A549 (cell line): ENCODE data around the gene SETDB2. TPM values are rescaled to one million over a fixed set of nuclear protein-coding genes. Genes with fewer than 3 reads are reported as not detected.

Experiments used
- ATAC-seq, 2 experiments: fragments of 200-7000 bp in 1 of 2; fragments of >200 bp in 1 of 2; cut with Nextera tagmentation in 1 of 2; cut with Tn5 transposase in 1 of 2; 3 replicates each; pipeline versions ENCODE4 v1.8.0 to v1.9.1; 2018 to 2020; ENCODE audit warnings: mild to moderate bottlenecking in 1 of 2, moderate library complexity in 1 of 2
- CTCF ChIA-PET: fragments of 300-600 bp; sonication (Branson Sonifier 250); formaldehyde crosslinking; extraction: SDS; loops from one replicate; lab custom pipeline; 2021; ENCODE audit warnings: antibody characterized with exemption, inconsistent platforms; lab: Yijun Ruan, JAX
- POLR2A ChIA-PET: fragments of 350-600 bp; formaldehyde crosslinking; extraction: SDS; loops from one replicate; lab custom pipeline; 2021; ENCODE audit warnings: antibody characterized with exemption, inconsistent platforms; lab: Yijun Ruan, JAX
- DNase-seq, 2 experiments: peaks; one replicate each; pipeline versions ENCODE4 v3.0.0 to v3.0.0-alpha.2; 2011 to 2016; ENCODE audit warnings: low read depth in 1 of 2, low spot score in 1 of 2
- FAIRE-seq: peaks from 2 replicates; lab custom pipeline; 2011; peaks lifted over from hg19 to GRCh38; lab: Jason Lieb, UNC
- H3K27ac ChIP-seq, 2 experiments: fragments of >200 bp; sonication (Bioruptor Twin); formaldehyde crosslinking; 3 replicates each; pipeline ENCODE4 v1.5.1; 2016 to 2017
- H3K4me1 ChIP-seq: fragments of >200 bp; sonication (Bioruptor Twin); formaldehyde crosslinking; 3 replicates; pipeline ENCODE4 v1.6.1; 2016
- H3K4me2 ChIP-seq: fragments of >200 bp; sonication (Bioruptor Twin); formaldehyde crosslinking; 3 replicates; pipeline ENCODE4 v1.6.1; 2016
- H3K4me3 ChIP-seq: fragments of >200 bp; sonication (Bioruptor Twin); formaldehyde crosslinking; 3 replicates; pipeline ENCODE4 v1.5.1; 2016
- H3K9me3 ChIP-seq: fragments of >200 bp; sonication (Bioruptor Twin); formaldehyde crosslinking; 3 replicates; pipeline ENCODE4 v1.6.1; 2016
- ATOH8 ChIP-seq: fragments of 250-450 bp; sonication (Bioruptor Pico); IDR thresholded peaks from 2 replicates; pipeline ENCODE4 v1.5.0; 2020; ENCODE audit warnings: low read depth, mild to moderate bottlenecking, moderate library complexity
- CBX2 ChIP-seq: fragments of 200-600 bp; sonication (generic); IDR thresholded peaks from 2 replicates; pipeline ENCODE4 v1.6.1; 2016; ENCODE audit warnings: low read depth, mild to moderate bottlenecking, borderline replicate concordance
- CBX8 ChIP-seq: fragments of 200-600 bp; sonication (generic); IDR thresholded peaks from 2 replicates; pipeline ENCODE4 v1.6.1; 2016
- CTCF ChIP-seq: fragments of >200 bp; sonication (Bioruptor Twin); formaldehyde crosslinking; IDR thresholded peaks from 3 replicates; pipeline ENCODE4 v1.5.1; 2016
- EHF ChIP-seq: fragments of 250-450 bp; sonication (Bioruptor Pico); IDR thresholded peaks from 2 replicates; pipeline ENCODE4 v1.5.0; 2020; ENCODE audit warnings: mild to moderate bottlenecking
- EHMT2 ChIP-seq: fragments of 200-600 bp; sonication (generic); IDR thresholded peaks from 2 replicates; pipeline ENCODE4 v1.6.1; 2016; ENCODE audit warnings: antibody characterized with exemption, low read depth, mild to moderate bottlenecking, moderate library complexity
- FOSL2 ChIP-seq, 2 experiments: fragments of 450-650 bp in 1 of 2; fragments of >200 bp in 1 of 2; sonication (Bioruptor Twin) in 1 of 2; formaldehyde crosslinking; IDR thresholded peaks; 2 replicates each; pipeline versions ENCODE4 v1.5.0 to v1.6.1; 2016 to 2020; ENCODE audit warnings: mild to moderate bottlenecking in 1 of 2, moderate library complexity in 1 of 2
- GATA3 ChIP-seq: IDR thresholded peaks from 2 replicates; pipeline ENCODE4 v1.6.1; 2012; ENCODE audit warnings: borderline replicate concordance
- HOXA7 ChIP-seq: fragments of 250-450 bp; sonication (Bioruptor Pico); IDR thresholded peaks from 2 replicates; pipeline ENCODE4 v1.5.0; 2020; ENCODE audit warnings: mild to moderate bottlenecking, moderate library complexity
- HOXB13 ChIP-seq: fragments of 250-450 bp; sonication (Bioruptor Pico); IDR thresholded peaks from 2 replicates; pipeline ENCODE4 v1.5.0; 2020; ENCODE audit warnings: low read depth, mild to moderate bottlenecking, moderate library complexity
- HOXB5 ChIP-seq: fragments of 250-450 bp; sonication (Bioruptor Pico); IDR thresholded peaks from 2 replicates; pipeline ENCODE4 v1.5.0; 2020; ENCODE audit warnings: mild to moderate bottlenecking, moderate library complexity
- NPAS2 ChIP-seq: fragments of 250-450 bp; sonication (Bioruptor Pico); IDR thresholded peaks from 2 replicates; pipeline ENCODE4 v1.8.0; 2022; ENCODE audit warnings: mild to moderate bottlenecking, moderate library complexity, borderline replicate concordance
- NR3C1 ChIP-seq: fragments of >200 bp; sonication (Bioruptor Twin); formaldehyde crosslinking; IDR thresholded peaks from 3 replicates; pipeline ENCODE4 v1.6.1; 2017
- PHF8 ChIP-seq: fragments of 200-600 bp; sonication (generic); IDR thresholded peaks from 2 replicates; pipeline ENCODE4 v1.6.1; 2016; ENCODE audit warnings: low read depth, mild to moderate bottlenecking, antibody characterized with exemption, moderate library complexity, borderline replicate concordance
- POLR2AphosphoS2 ChIP-seq: conservative IDR thresholded peaks from 2 replicates; pipeline ENCODE4 v1.6.1; 2012; ENCODE audit warnings: low read length, improper control_type of control experiment, inconsistent platforms
- RAD21 ChIP-seq, 2 experiments: fragments of >200 bp in 1 of 2; sonication (Bioruptor Twin) in 1 of 2; formaldehyde crosslinking in 1 of 2; IDR thresholded peaks in 1 of 2; conservative IDR thresholded peaks in 1 of 2; 2 replicates in 1 of 2; 3 replicates in 1 of 2; pipeline ENCODE4 v1.6.1; 2012 to 2018; ENCODE audit warnings: inconsistent platforms in 1 of 2
- RCOR1 ChIP-seq: fragments of 150-350 bp; IDR thresholded peaks from 2 replicates; pipeline ENCODE4 v1.6.1; 2014; ENCODE audit warnings: antibody characterized with exemption, low read length, low read depth
- TFCP2L1 ChIP-seq: fragments of 250-450 bp; sonication (Bioruptor Pico); IDR thresholded peaks from 2 replicates; pipeline ENCODE4 v1.5.0; 2021; ENCODE audit warnings: mild to moderate bottlenecking
- ZFP36 ChIP-seq: fragments of 450-650 bp; IDR thresholded peaks from 2 replicates; pipeline ENCODE4 v1.6.1; 2014; ENCODE audit warnings: borderline replicate concordance; ENCODE audit not compliant: partially characterized antibody
- ZNF302 ChIP-seq: fragments of 250-450 bp; sonication (Bioruptor Pico); IDR thresholded peaks from 2 replicates; pipeline ENCODE4 v1.9.0; 2021; ENCODE audit warnings: inconsistent platforms, mild to moderate bottlenecking, moderate library complexity
- WGBS: methylation state at CpG from one replicate; pipeline ENCODE4 v1.1.6; 2017; ENCODE audit errors: missing lambda C conversion rate; 5-methylcytosine and 5-hydroxymethylcytosine counted together
- polyA plus RNA-seq, 4 experiments: library from polyadenylated mRNA; depleted of rRNA in 3 of 4; stranded (reverse); fragments of >200 nt; fragmentation: RNase III in 1 of 4; extraction: RNeasy Plus Mini Kit Qiagen cat#74134 plus additional on column Dnase treatment in 1 of 4; gene quantifications; 2 replicates in 3 of 4; 3 replicates in 1 of 4; pipeline ENCODE4 v1.2.3, GENCODE V29; 2011 to 2017
- TF ChIP-seq, protein P1 (sequence below): fragments of >200 bp; sonication (Bioruptor Twin); formaldehyde crosslinking; IDR thresholded peaks from 3 replicates; pipeline ENCODE4 v1.6.1; 2016
- TF ChIP-seq, protein P2 (sequence below): fragments of 450-650 bp; IDR thresholded peaks from 2 replicates; pipeline ENCODE4 v1.6.1; 2014; ENCODE audit warnings: antibody characterized with exemption

The SETDB2 gene
- polyA plus RNA-seq, 2 of the 4 experiments (the other 2 are of a cell fraction), result 1.3 to 4.6 TPM

DNA sequence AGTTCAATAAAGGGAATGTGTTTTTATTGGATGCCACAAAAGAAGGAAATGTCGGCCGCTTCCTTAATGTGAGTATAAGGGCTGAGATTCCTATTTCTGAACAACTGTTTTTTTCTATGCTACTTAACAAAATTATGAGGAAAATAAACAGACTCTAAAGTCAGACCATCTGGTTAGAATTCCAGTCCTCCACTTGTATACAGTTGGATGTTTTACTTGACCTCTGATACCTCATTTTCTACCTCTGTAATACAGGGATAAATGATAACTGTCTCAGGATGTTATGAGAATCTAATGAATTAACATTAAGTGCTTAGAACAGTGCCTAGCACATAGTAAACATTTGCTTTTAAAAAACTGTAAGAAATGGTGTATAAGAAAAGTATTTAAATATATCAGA lies 44.5 kb downstream of the SETDB2 start:
- DNase-seq, result no peak
- ATAC-seq, result no peak
- 91% methylated on average over 2 of the region's 2 CpGs for WGBS
- no peaks in the 10 kb centered on the region for H3K4me1 ChIP-seq
- CTCF ChIA-PET, result no interaction called here
- TF ChIP-seq PHF8, result no peak
- TF ChIP-seq, protein P1, sequence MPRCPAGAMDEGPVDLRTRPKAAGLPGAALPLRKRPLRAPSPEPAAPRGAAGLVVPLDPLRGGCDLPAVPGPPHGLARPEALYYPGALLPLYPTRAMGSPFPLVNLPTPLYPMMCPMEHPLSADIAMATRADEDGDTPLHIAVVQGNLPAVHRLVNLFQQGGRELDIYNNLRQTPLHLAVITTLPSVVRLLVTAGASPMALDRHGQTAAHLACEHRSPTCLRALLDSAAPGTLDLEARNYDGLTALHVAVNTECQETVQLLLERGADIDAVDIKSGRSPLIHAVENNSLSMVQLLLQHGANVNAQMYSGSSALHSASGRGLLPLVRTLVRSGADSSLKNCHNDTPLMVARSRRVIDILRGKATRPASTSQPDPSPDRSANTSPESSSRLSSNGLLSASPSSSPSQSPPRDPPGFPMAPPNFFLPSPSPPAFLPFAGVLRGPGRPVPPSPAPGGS, result no peak
- no peak for TF ChIP-seq ATOH8 (CRISPR knock-in tag)
- no peak for TF ChIP-seq ZNF302 (CRISPR knock-in tag)
- no peak for TF ChIP-seq TFCP2L1 (CRISPR knock-in tag)
- no peak for TF ChIP-seq HOXB5 (CRISPR knock-in tag)
- no peak for TF ChIP-seq GATA3
- no peak for TF ChIP-seq FOSL2 (IDR thresholded peaks at IDR 0.05)
- no peak for TF ChIP-seq FOSL2 (CRISPR knock-in tag; IDR thresholded peaks at IDR 0.05)
- no peak for TF ChIP-seq ZFP36
- TF ChIP-seq RAD21 (conservative IDR thresholded peaks at IDR 0.05 in 1 of 2, IDR thresholded peaks at IDR 0.05 in 1 of 2), result no peak
- TF ChIP-seq, protein P2, sequence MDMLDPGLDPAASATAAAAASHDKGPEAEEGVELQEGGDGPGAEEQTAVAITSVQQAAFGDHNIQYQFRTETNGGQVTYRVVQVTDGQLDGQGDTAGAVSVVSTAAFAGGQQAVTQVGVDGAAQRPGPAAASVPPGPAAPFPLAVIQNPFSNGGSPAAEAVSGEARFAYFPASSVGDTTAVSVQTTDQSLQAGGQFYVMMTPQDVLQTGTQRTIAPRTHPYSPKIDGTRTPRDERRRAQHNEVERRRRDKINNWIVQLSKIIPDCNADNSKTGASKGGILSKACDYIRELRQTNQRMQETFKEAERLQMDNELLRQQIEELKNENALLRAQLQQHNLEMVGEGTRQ, result no peak
- TF ChIP-seq NPAS2 (CRISPR knock-in tag), result no peak
- no peak for TF ChIP-seq EHMT2
- TF ChIP-seq POLR2AphosphoS2, result no peak
- TF ChIP-seq CBX8, result no peak
- TF ChIP-seq CBX2, result no peak
- no peak for TF ChIP-seq HOXB13
- TF ChIP-seq, all 56 proteins: peak for 0
- Histone ChIP-seq H3K27ac (no peak overlapping the region), H3K4me3 (no peak overlapping the region), H3K9me3 (no peaks in the 10 kb centered on the region), H3K4me2 (no peak overlapping the region)
- no peak for FAIRE-seq
- POLR2A ChIA-PET, result no interaction called here

DNA sequence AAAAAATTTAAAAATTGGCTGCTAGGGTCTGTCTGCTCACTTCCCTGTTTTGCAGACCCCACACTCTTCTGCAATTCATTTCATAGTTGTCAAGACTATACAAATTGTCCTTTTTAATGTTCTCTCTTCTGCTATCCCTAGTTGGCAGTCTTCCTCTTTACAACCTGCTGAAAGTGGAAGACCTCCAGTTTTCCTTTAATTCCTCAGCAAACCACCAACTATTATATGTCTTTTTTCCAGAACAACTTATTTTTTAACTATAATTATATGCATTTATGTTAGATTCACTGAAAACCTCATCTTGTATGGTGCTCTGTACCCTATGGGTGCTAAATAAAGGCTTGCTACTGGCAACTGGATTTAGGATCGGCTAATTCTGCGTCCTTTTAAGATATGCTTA lies 50.6 kb downstream of the SETDB2 start:
- DNase-seq, result no peak
- ChIA-PET CTCF (interaction anchor here (1.6 kb wide), 1 partner anchor 183 kb away, joined by 3 read pairs; no protein-coding TSS in a partner anchor), POLR2A (interaction anchor here (1.9 kb wide), 1 partner anchor 50 kb away, joined by 10 read pairs; the partner anchor contains the start of genes CAB39L and SETDB2)
- Histone ChIP-seq H3K4me3 (peak overlapping the region; percentile 83), H3K4me1 (peaks cover 8% of the 10 kb centered on the region), H3K27ac (peak overlapping the region; percentile 83 to 98), H3K4me2 (peak overlapping the region; percentile 93), H3K9me3 (no peaks in the 10 kb centered on the region)
- no peak for ATAC-seq
- TF ChIP-seq HOXA7 (no peak), NR3C1 (no peak), ZNF302 (CRISPR knock-in tag) (no peak), EHMT2 (no peak), CTCF (0 out of 3 replicates have a peak, but pooled peaks have one; percentile 6), EHF (no peak), PHF8 (no peak), RCOR1 (no peak)
- no peak for FAIRE-seq
- 2% methylated on average over 2 of the region's 2 CpGs for WGBS
